IMR-90 (cell line): Measurements from ENCODE around the gene PIP5K1B. TPM values are rescaled to one million over a fixed set of nuclear protein-coding genes. Genes with fewer than 3 reads are reported as not detected.
A peak's percentile ranks its signal among the peaks of the same experiment; 100 is the strongest.

Experiments
- ATAC-seq: fragments of 200-7000 bp; cut with Tn5 transposase; 2 replicates; pipeline ENCODE4 v1.9.1; 2020; ENCODE audit warnings: low read depth, mild to moderate bottlenecking, moderate library complexity
- BruUV-seq: library from RNA; stranded (reverse); fragments of 400-500 nt; replicated peaks from 2 replicates; lab custom pipeline; 2021; lab: Mats Ljungman, UMichigan
- CTCF ChIA-PET: fragments of 300-600 bp; formaldehyde crosslinking; extraction: SDS; loops from one replicate; lab custom pipeline; 2021; ENCODE audit warnings: antibody characterized with exemption; lab: Yijun Ruan, JAX
- POLR2A ChIA-PET: fragments of 300-600 bp; sonication (Branson Sonifier 250); formaldehyde crosslinking; loops from one replicate; lab custom pipeline; 2022; ENCODE audit warnings: antibody characterized with exemption; ENCODE audit not compliant: unreplicated experiment; lab: Charles Lee
- DNase-seq: peaks from one replicate; pipeline ENCODE4 v3.0.0; 2013
- H2AFZ ChIP-seq: replicated peaks from 2 replicates; pipeline ENCODE3; 2013; ENCODE audit warnings: low read length, mild to moderate bottlenecking; ENCODE audit not compliant: poor library complexity
- H2AK5ac ChIP-seq: 2 replicates; pipeline ENCODE4 v1.6.1; 2013; ENCODE audit warnings: low read depth, low read length, inconsistent platforms
- H2AK9ac ChIP-seq: replicated peaks from 2 replicates; pipeline ENCODE3; 2013; ENCODE audit warnings: mild to moderate bottlenecking, low read depth, low read length, moderate library complexity; ENCODE audit not compliant: poor library complexity
- H2BK120ac ChIP-seq: 2 replicates; pipeline ENCODE4 v1.6.1; 2013; ENCODE audit warnings: low read depth, low read length, inconsistent platforms
- H2BK15ac ChIP-seq: 3 replicates; pipeline ENCODE4 v1.6.1; 2013; ENCODE audit warnings: low read depth, low read length, inconsistent platforms
- H2BK20ac ChIP-seq: 2 replicates; pipeline ENCODE4 v1.6.1; 2013; ENCODE audit warnings: low read depth, mild to moderate bottlenecking, inconsistent platforms, low read length, moderate library complexity
- H2BK5ac ChIP-seq: 2 replicates; pipeline ENCODE4 v1.6.1; 2013; ENCODE audit warnings: mild to moderate bottlenecking, low read depth, low read length, inconsistent platforms; ENCODE audit not compliant: poor library complexity, severe bottlenecking
- H3K14ac ChIP-seq: replicated peaks from 2 replicates; pipeline ENCODE4 v1.6.1; 2013; ENCODE audit warnings: low read depth, low read length, inconsistent platforms
- H3K18ac ChIP-seq: 2 replicates; pipeline ENCODE4 v1.6.1; 2013; ENCODE audit warnings: low read depth, low read length, control low read depth
- H3K23ac ChIP-seq: 2 replicates; pipeline ENCODE4 v1.6.1; 2013; ENCODE audit warnings: low read depth, low read length, inconsistent platforms
- H3K27ac ChIP-seq: 2 replicates; pipeline ENCODE4 v1.5.1; 2013; ENCODE audit warnings: mild to moderate bottlenecking, control low read depth, low read length; ENCODE audit not compliant: insufficient read depth
- H3K27me3 ChIP-seq: 2 replicates; pipeline ENCODE4 v1.6.1; 2013; ENCODE audit warnings: low read length; ENCODE audit not compliant: control insufficient read depth, insufficient read depth
- H3K36me3 ChIP-seq: 2 replicates; pipeline ENCODE4 v1.6.1; 2013; ENCODE audit warnings: low read length, mixed read lengths; ENCODE audit not compliant: control insufficient read depth, insufficient read depth
- H3K4ac ChIP-seq: 2 replicates; pipeline ENCODE4 v1.6.1; 2013; ENCODE audit warnings: low read depth, low read length, inconsistent platforms
- H3K4me1 ChIP-seq: 2 replicates; pipeline ENCODE4 v1.6.1; 2013; ENCODE audit warnings: low read length, mixed read lengths; ENCODE audit not compliant: control insufficient read depth, insufficient read depth
- H3K4me2 ChIP-seq: 2 replicates; pipeline ENCODE4 v1.6.1; 2013; ENCODE audit warnings: low read depth, mild to moderate bottlenecking, control low read depth, low read length, moderate library complexity
- H3K4me3 ChIP-seq: 2 replicates; pipeline ENCODE4 v1.5.1; 2013; ENCODE audit warnings: low read depth, mild to moderate bottlenecking, control low read depth, low read length, moderate library complexity; ENCODE audit not compliant: insufficient read depth
- H3K56ac ChIP-seq: 2 replicates; pipeline ENCODE4 v1.6.1; 2013; ENCODE audit warnings: low read length, inconsistent platforms; ENCODE audit not compliant: insufficient read depth; ENCODE audit errors: extremely low read depth
- H3K79me1 ChIP-seq, 2 experiments: 2 replicates each; pipeline ENCODE4 v1.6.1; 2013; ENCODE audit warnings: low read length in 2 of 2, inconsistent platforms in 1 of 2, low read depth in 1 of 2
- H3K9ac ChIP-seq: 2 replicates; pipeline ENCODE4 v1.6.1; 2013; ENCODE audit warnings: low read depth, low read length, control low read depth
- H3K9me1 ChIP-seq: 2 replicates; pipeline ENCODE4 v1.6.1; 2013; ENCODE audit warnings: low read length, inconsistent platforms; ENCODE audit not compliant: insufficient read depth
- H3K9me3 ChIP-seq: 2 replicates; pipeline ENCODE4 v1.6.1; 2013; ENCODE audit warnings: low read length; ENCODE audit not compliant: control insufficient read depth, insufficient read depth
- H4K20me1 ChIP-seq: 2 replicates; pipeline ENCODE4 v1.6.1; 2013; ENCODE audit warnings: low read length, inconsistent platforms; ENCODE audit not compliant: insufficient read depth
- H4K5ac ChIP-seq: 2 replicates; pipeline ENCODE4 v1.6.1; 2013; ENCODE audit warnings: mild to moderate bottlenecking, low read depth, low read length, control low read depth
- H4K8ac ChIP-seq, 2 experiments: 2 replicates each; pipeline ENCODE4 v1.6.1; 2013; ENCODE audit warnings: low read depth in 2 of 2, low read length in 2 of 2, control low read depth in 1 of 2, inconsistent platforms in 1 of 2
- H4K91ac ChIP-seq: 2 replicates; pipeline ENCODE4 v1.6.1; 2013; ENCODE audit warnings: low read depth, low read length, inconsistent platforms; ENCODE audit not compliant: insufficient read depth
- CEBPB ChIP-seq: IDR thresholded peaks from 2 replicates; pipeline ENCODE4 v1.6.1; 2012; ENCODE audit warnings: low read depth, low read length, improper control_type of control experiment
- CTCF ChIP-seq: conservative IDR thresholded peaks from 2 replicates; pipeline ENCODE4 v1.5.1; 2012; ENCODE audit warnings: mild to moderate bottlenecking, low read depth, low read length, improper control_type of control experiment
- ELK1 ChIP-seq: fragments of 150-350 bp; IDR thresholded peaks from 2 replicates; pipeline ENCODE4 v1.6.1; 2016; ENCODE audit warnings: low read depth, mild to moderate bottlenecking, low read length, moderate library complexity, borderline replicate concordance
- MAZ ChIP-seq: IDR thresholded peaks from 2 replicates; pipeline ENCODE4 v1.6.1; 2012; ENCODE audit warnings: low read depth, mild to moderate bottlenecking, low read length, improper control_type of control experiment, moderate library complexity, borderline replicate concordance
- POLR2A ChIP-seq: IDR thresholded peaks from 2 replicates; pipeline ENCODE4 v1.6.1; 2012; ENCODE audit warnings: mild to moderate bottlenecking, low read depth, low read length
- WGBS, 2 experiments: methylation state at CpG; one replicate each; pipeline versions ENCODE4 v1.1.5 to v1.1.7; 2013; ENCODE audit warnings: missing lambda C conversion rate in 2 of 2; ENCODE audit not compliant: insufficient read length in 1 of 2; ENCODE audit errors: extremely low coverage in 2 of 2; 5-methylcytosine and 5-hydroxymethylcytosine counted together
- dilution Hi-C: fragments of 300-500 bp; cut with HindIII; formaldehyde crosslinking; loops from one replicate; pipeline ENCODE4 v1.14.3; 2018; ENCODE audit warnings: low sequenced_read_pairs; ENCODE audit not compliant: unreplicated experiment
- in situ Hi-C: fragments of 300-500 bp; cut with MboI; formaldehyde crosslinking; loops from 3 replicates; pipeline ENCODE4 v1.14.3; 2019; ENCODE audit warnings: low sequenced_read_pairs, inconsistent platforms, mixed read lengths
- intact Hi-C: fragments of 100-400 bp; cut with micrococcal nuclease; formaldehyde crosslinking; loops from 2 replicates; pipeline ENCODE4 v1.10.0; 2022
- polyA plus RNA-seq, 3 experiments: library from polyadenylated mRNA; depleted of rRNA; stranded (reverse); fragments of >200 nt; gene quantifications; 2 replicates each; pipeline ENCODE4 v1.2.3, GENCODE V29; 2012; ENCODE audit warnings: low replicate concordance in 1 of 3
- total RNA-seq: library from RNA; depleted of rRNA; stranded (reverse); fragments of >200 nt; gene quantifications from 2 replicates; pipeline ENCODE4 v1.2.3, GENCODE V29; 2012

Gene PIP5K1B
- total and polyA plus RNA-seq, 2 of the 4 experiments (the other 2 are of a cell fraction) = not detected

GRCh38 chr9:68685770-68686169, 19.3 kb upstream of the PIP5K1B start:
- no peaks in the 10 kb centered on the region for H3K79me1 ChIP-seq
- no peak overlapping the region for H4K5ac ChIP-seq
- H2AFZ ChIP-seq = no peak overlapping the region
- H3K9ac ChIP-seq = no peak overlapping the region
- H4K20me1 ChIP-seq = no peaks in the 10 kb centered on the region
- H4K91ac ChIP-seq = no peak overlapping the region
- ChIA-PET CTCF (no interaction called here), POLR2A (no interaction called here)
- H3K23ac ChIP-seq = no peak overlapping the region
- no peak overlapping the region for H2BK120ac ChIP-seq
- H3K27ac ChIP-seq = no peak overlapping the region
- H4K8ac ChIP-seq = no peak overlapping the region
- H3K18ac ChIP-seq = no peak overlapping the region
- ATAC-seq = no peak
- H2AK9ac ChIP-seq = no peak overlapping the region
- DNase-seq = no peak
- TF ChIP-seq CEBPB (no peak), POLR2A (no peak), MAZ (no peak), CTCF (peak; percentile 24; the same call in 1 of the 2 replicates), ELK1 (no peak)
- H3K4me2 ChIP-seq = no peak overlapping the region
- intact Hi-C loops = no loop called here
- H3K4me1 ChIP-seq = no peaks in the 10 kb centered on the region
- no peak overlapping the region for H2BK15ac ChIP-seq
- in situ Hi-C loops = no loop called here
- no peak overlapping the region for H3K4ac ChIP-seq
- H3K14ac ChIP-seq = no peak overlapping the region
- no peak overlapping the region for H2AK5ac ChIP-seq
- dilution Hi-C loops = no loop called here
- no peaks in the 10 kb centered on the region for H3K9me3 ChIP-seq
- no peak overlapping the region for H3K56ac ChIP-seq
- H2BK20ac ChIP-seq = no peak overlapping the region
- no peaks in the 10 kb centered on the region for H3K27me3 ChIP-seq
- no CpG with 5 or more reads among the region's 3 CpGs for WGBS, 2 experiments
- no peaks in the 10 kb centered on the region for H3K36me3 ChIP-seq
- H3K4me3 ChIP-seq = no peak overlapping the region
- BruUV-seq = no TSS peak
- H3K9me1 ChIP-seq = no peaks in the 10 kb centered on the region
- H2BK5ac ChIP-seq = no peak overlapping the region
